PC-9 (cell line): Measurements from ENCODE around the gene LAX1.

Experiments
- EZH2 ChIP-seq: fragments of 200-600 bp; sonication (generic); IDR thresholded peaks from 2 replicates; pipeline ENCODE4 v1.8.0; 2017; ENCODE audit warnings: antibody characterized with exemption, low read depth
- TF ChIP-seq, protein P1 (sequence below): fragments of 200-600 bp; sonication (generic); conservative IDR thresholded peaks from 2 replicates; pipeline ENCODE4 v1.6.1; 2017; ENCODE audit warnings: mixed run types, antibody characterized with exemption, mild to moderate bottlenecking, moderate library complexity

DNA sequence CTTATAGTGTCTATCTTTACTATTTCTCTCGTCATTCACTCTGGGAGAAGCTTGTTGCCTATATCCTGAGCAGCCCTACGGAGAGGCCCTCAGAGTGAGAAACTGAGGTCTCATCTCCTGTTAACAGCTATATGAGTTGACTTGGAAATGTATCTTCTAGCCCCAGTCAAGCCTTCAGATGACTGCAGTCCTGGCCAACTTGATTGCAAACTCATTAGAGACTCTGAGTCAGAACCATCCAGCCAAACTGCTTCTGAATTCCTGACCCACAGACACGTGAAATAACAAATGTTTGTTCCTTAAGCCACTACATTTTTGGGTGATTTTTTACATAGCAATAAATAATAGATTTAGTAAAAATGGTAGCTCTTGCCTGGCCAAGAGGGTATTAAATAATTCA is 26.5 kb downstream of the LAX1 start:
- TF ChIP-seq, protein P1, sequence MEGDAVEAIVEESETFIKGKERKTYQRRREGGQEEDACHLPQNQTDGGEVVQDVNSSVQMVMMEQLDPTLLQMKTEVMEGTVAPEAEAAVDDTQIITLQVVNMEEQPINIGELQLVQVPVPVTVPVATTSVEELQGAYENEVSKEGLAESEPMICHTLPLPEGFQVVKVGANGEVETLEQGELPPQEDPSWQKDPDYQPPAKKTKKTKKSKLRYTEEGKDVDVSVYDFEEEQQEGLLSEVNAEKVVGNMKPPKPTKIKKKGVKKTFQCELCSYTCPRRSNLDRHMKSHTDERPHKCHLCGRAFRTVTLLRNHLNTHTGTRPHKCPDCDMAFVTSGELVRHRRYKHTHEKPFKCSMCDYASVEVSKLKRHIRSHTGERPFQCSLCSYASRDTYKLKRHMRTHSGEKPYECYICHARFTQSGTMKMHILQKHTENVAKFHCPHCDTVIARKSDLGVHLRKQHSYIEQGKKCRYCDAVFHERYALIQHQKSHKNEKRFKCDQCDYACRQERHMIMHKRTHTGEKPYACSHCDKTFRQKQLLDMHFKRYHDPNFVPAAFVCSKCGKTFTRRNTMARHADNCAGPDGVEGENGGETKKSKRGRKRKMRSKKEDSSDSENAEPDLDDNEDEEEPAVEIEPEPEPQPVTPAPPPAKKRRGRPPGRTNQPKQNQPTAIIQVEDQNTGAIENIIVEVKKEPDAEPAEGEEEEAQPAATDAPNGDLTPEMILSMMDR = no peak
- no peak for TF ChIP-seq EZH2
